Measurements from ENCODE around the gene FGFR3.

FGFR3 gene

GRCh38 chr4:1750381-1751154 is 42.5 kb upstream of the FGFR3 start:
- in situ Hi-C loops (cut with HindIII; ENCODE audit: low pct_unique_long_range_greater_than_20kb, low sequenced_read_pairs): no loop called here
- no peak for DNase-seq (ENCODE audit: low read depth in 1 of 2, low spot score in 1 of 2)
- no peak for TF ChIP-seq JUND (IDR thresholded peaks at IDR 0.05; ENCODE audit: low read depth)

- in situ Hi-C loops (cut with HindIII; ENCODE audit: low pct_unique_long_range_greater_than_20kb, low sequenced_read_pairs): no loop called here
- no peak for DNase-seq (ENCODE audit: low read depth in 1 of 2, low spot score in 1 of 2)
- TF ChIP-seq JUND (IDR thresholded peaks at IDR 0.05; ENCODE audit: low read depth): no peak
These were observed 41.8 kb upstream of the FGFR3 start for GRCh38 chr4:1751155-1751918.

GRCh38 chr4:1751919-1752283 is 41.2 kb upstream of the FGFR3 start:
- TF ChIP-seq JUND (IDR thresholded peaks at IDR 0.05; ENCODE audit: low read depth): no peak
- no peak for DNase-seq (ENCODE audit: low read depth in 1 of 2, low spot score in 1 of 2)
- in situ Hi-C loops (cut with HindIII; ENCODE audit: low pct_unique_long_range_greater_than_20kb, low sequenced_read_pairs): no loop called here

- in situ Hi-C loops (cut with HindIII; ENCODE audit: low pct_unique_long_range_greater_than_20kb, low sequenced_read_pairs): no loop called here
- TF ChIP-seq JUND (IDR thresholded peaks at IDR 0.05; ENCODE audit: low read depth): no peak
- no peak for DNase-seq (ENCODE audit: low read depth in 1 of 2, low spot score in 1 of 2)
These were observed 40.6 kb upstream of the FGFR3 start for GRCh38 chr4:1752284-1753041.

- in situ Hi-C loops (cut with HindIII; ENCODE audit: low pct_unique_long_range_greater_than_20kb, low sequenced_read_pairs): no loop called here
- TF ChIP-seq JUND (IDR thresholded peaks at IDR 0.05; ENCODE audit: low read depth): no peak
- DNase-seq (ENCODE audit: low read depth in 1 of 2, low spot score in 1 of 2): no peak
These were observed 39.8 kb upstream of the FGFR3 start for GRCh38 chr4:1753294-1753696.

- in situ Hi-C loops (cut with HindIII; ENCODE audit: low pct_unique_long_range_greater_than_20kb, low sequenced_read_pairs): no loop called here
These were observed 39.3 kb upstream of the FGFR3 start for GRCh38 chr4:1753697-1754311.

GRCh38 chr4:1754336-1754735 is 38.8 kb upstream of the FGFR3 start:
- no peak for DNase-seq (ENCODE audit: low read depth in 1 of 2, low spot score in 1 of 2)
- no peak for TF ChIP-seq JUND (IDR thresholded peaks at IDR 0.05; ENCODE audit: low read depth)
- in situ Hi-C loops (cut with HindIII; ENCODE audit: low pct_unique_long_range_greater_than_20kb, low sequenced_read_pairs): no loop called here

More at GRCh38 chr4:1753697-1754311, 39.3 kb upstream of the FGFR3 start:
- DNase-seq (ENCODE audit: low read depth in 1 of 2, low spot score in 1 of 2): no peak
- no peak for TF ChIP-seq JUND (IDR thresholded peaks at IDR 0.05; ENCODE audit: low read depth)

- TF ChIP-seq JUND (IDR thresholded peaks at IDR 0.05; ENCODE audit: low read depth): no peak
- DNase-seq (ENCODE audit: low read depth in 1 of 2, low spot score in 1 of 2): no peak
- in situ Hi-C loops (cut with HindIII; ENCODE audit: low pct_unique_long_range_greater_than_20kb, low sequenced_read_pairs): no loop called here
These were observed 37.8 kb upstream of the FGFR3 start for GRCh38 chr4:1755297-1755696.

GRCh38 chr4:1756079-1756478 is 37.0 kb upstream of the FGFR3 start:
- no peak for DNase-seq (ENCODE audit: low read depth in 1 of 2, low spot score in 1 of 2)
- in situ Hi-C loops (cut with HindIII; ENCODE audit: low pct_unique_long_range_greater_than_20kb, low sequenced_read_pairs): no loop called here
- no peak for TF ChIP-seq JUND (IDR thresholded peaks at IDR 0.05; ENCODE audit: low read depth)

- no peak for TF ChIP-seq JUND (IDR thresholded peaks at IDR 0.05; ENCODE audit: low read depth)
- in situ Hi-C loops (cut with HindIII; ENCODE audit: low pct_unique_long_range_greater_than_20kb, low sequenced_read_pairs): no loop called here
- DNase-seq (ENCODE audit: low read depth in 1 of 2, low spot score in 1 of 2): no peak
These were observed 36.0 kb upstream of the FGFR3 start for GRCh38 chr4:1756893-1757779.

GRCh38 chr4:1757836-1758235 is 35.3 kb upstream of the FGFR3 start:
- in situ Hi-C loops (cut with HindIII; ENCODE audit: low pct_unique_long_range_greater_than_20kb, low sequenced_read_pairs): no loop called here
- DNase-seq (ENCODE audit: low read depth in 1 of 2, low spot score in 1 of 2): no peak
- TF ChIP-seq JUND (IDR thresholded peaks at IDR 0.05; ENCODE audit: low read depth): no peak
